Subcutaneous adipose tissue (tissue), 4 donors: Measurements from ENCODE around the gene NYAP2. TPM values are rescaled to one million over a fixed set of nuclear protein-coding genes. Genes with fewer than 3 reads are reported as not detected.

Experiments
- CTCF ChIP-seq: fragments of 450-650 bp; IDR thresholded peaks from one replicate; pipeline ENCODE4 v1.5.1; 2016; ENCODE audit warnings: low read depth, mild to moderate bottlenecking, control low read depth, antibody characterized with exemption, moderate library complexity
- total RNA-seq, 4 donors: library from RNA; depleted of rRNA; stranded (reverse); fragments of >200 nt; gene quantifications; one replicate each; pipeline ENCODE4 v1.1.0, GENCODE V29; 2016

Gene NYAP2
- total RNA-seq, 4 donors from 2014 or later: 0.19 TPM; not detected in 3

GRCh38 chr2:225494100-225494459 is 94.6 kb downstream of the NYAP2 start:
- TF ChIP-seq CTCF: no peak

GRCh38 chr2:225495706-225496105 is 96.2 kb downstream of the NYAP2 start:
- TF ChIP-seq CTCF: no peak

GRCh38 chr2:225496568-225496967 is 97.1 kb downstream of the NYAP2 start:
- TF ChIP-seq CTCF: no peak

- TF ChIP-seq CTCF: no peak
Measured at GRCh38 chr2:225497166-225497565, 97.7 kb downstream of the NYAP2 start.

GRCh38 chr2:225501022-225501421 is 101.5 kb downstream of the NYAP2 start:
- TF ChIP-seq CTCF: no peak

GRCh38 chr2:225502971-225503370 is 103.5 kb downstream of the NYAP2 start:
- no peak for TF ChIP-seq CTCF

GRCh38 chr2:225510796-225511195 is 111.3 kb downstream of the NYAP2 start:
- TF ChIP-seq CTCF: no peak
